HPDE6-E6E7 (cell line): ENCODE results near the gene EZR.
A peak's percentile ranks its signal among the peaks of the same experiment; 100 is the strongest.

Experiments
- DNase-seq: peaks from one replicate; pipeline ENCODE4 v3.0.0; 2011; ENCODE audit warnings: missing footprints; ENCODE audit errors: extremely low spot score

Gene EZR

DNA sequence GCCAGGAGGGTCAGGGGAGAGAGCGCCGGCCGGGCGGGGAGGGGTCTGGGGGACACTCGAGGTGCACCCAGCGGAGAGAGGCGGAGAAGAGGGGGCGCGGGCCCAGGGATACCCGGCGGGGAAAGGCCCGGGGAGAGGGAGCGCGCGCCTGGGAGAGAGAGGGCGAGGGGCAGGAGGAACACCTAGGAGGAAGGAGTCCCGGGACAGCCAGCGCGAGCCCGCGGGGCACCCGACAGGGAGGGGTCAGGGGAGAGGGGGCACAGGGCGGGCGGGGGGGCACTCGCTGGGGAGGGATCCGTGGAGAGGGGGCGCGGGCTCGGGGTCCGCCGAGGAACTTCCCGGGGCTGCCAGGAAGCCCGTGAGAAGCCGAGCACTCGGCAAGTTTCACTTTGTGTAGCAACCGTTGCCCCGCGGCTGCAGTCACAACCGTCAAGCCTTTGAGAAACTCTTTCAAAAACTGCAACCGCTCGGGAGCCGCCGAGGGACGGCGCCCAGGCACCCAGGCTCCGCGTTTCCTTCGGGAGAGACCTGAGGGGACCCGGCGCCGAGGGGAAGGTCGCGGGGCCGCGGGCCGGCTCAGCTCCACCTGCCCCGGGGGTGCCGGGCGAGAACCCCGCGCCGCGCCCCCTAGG is 471 bp downstream of the EZR start:
- DNase-seq: no peak

DNA sequence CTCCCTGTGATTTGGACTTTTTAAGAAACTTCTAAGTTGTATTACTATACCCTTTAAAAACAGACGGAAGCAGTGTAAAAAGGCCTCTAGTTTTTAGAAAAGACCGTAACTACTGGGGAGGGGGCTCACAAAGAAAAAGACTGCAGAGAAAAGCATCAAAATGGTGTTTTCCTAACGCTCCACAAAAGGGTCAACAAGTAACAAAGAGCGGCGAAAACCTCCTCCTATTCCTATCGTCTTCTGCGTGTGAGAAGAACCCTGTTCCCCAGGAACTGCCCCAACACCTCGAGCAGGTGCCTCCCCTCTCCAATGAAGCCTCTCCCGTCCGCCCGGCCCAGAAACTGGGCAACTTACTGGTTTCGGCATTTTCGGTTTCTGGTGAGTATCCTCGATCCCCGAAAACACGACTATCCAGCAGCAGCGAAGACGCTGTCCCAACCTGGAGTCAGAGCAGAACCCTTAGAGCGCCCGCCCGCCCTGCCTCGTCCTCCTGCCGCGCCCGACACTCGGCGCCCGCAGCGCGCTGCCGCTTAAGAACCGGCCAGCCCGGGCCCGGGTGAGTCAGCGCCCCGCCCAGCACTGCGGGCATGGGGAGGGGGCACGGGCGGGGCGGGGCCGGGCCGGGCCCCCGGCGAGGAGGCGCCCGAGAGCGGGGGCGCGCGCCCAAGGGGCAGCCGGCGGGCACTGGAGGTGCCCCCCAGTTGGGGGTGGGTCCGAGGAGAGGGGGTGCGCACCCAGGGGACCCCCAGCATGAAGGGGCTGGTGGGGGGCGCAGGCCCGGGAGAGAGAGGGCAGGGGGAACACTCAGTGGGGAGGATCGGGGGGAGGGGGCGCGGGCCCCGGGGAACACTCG is 1.2 kb downstream of the EZR start:
- peak; percentile 66 for DNase-seq

DNA sequence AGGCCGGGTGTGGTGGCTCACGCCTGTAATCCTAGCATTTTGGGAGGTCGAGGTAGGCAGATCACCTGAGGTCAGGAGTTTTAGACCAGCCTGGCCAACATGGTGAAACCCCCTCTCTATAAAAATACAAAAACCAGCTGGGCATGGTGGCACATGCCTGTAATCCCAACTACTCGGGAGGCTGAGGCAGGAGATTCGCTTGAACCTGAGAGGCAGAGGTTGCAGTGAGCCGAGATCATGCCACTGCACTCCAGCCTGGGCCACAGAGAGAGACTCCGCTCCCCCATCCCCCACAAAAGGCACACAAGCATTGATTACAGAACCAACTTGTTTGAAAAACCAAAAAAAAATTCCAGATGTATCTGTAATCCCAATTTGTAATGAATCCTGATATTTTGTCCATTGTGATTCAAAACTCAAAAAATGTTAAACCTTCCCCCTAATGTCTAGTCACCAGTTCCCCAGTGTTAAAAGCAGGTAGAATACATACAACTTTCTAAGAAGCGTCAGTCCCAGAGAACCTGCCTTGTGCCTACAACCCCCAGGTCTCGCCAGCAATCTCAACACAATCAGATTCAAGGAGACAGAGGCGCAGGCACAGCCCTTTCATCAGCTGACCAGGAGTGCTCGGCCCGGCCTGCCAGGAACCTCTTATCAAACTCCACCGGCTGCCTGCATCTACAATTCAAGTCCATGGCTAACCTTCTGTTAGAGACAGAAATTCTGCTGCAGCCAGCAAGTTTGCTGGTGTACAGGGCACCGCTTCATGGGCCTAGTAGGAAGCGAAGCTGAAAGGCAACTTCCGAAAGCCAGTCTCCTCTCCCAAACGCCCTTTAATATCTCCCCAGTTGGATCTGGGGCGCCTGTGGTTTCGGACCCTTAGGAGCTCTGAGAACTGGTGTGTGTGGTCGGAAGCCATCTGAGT is 2.1 kb downstream of the EZR start:
- DNase-seq: no peak

GRCh38 chr6:158816329-158816728 is 2.8 kb downstream of the EZR start:
- no peak for DNase-seq

GRCh38 chr6:158815907-158816306 is 3.3 kb downstream of the EZR start:
- no peak for DNase-seq

GRCh38 chr6:158815379-158815724 is 3.8 kb downstream of the EZR start:
- no peak for DNase-seq

DNA sequence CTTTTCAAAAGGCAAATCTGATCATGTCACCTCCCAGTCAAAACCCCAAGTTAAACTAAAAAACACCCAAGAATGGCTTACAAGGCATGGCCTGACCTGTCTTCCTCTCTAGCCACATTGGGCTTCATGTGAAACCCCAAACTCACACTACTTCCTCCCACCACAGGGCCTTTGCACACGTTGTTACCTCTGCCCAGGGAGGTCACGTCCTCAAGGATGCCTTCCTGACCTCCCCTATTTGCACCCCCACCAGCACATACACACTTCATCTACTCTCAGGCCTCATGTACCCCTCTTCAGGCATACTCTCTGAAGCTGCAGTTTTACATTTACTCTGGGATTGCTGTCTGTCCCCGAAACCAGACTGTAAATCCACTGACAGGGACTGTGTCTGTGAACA is 6.1 kb downstream of the EZR start:
- no peak for DNase-seq

- DNase-seq: no peak
Observed at GRCh38 chr6:158812611-158813010, 6.6 kb downstream of the EZR start.

DNA sequence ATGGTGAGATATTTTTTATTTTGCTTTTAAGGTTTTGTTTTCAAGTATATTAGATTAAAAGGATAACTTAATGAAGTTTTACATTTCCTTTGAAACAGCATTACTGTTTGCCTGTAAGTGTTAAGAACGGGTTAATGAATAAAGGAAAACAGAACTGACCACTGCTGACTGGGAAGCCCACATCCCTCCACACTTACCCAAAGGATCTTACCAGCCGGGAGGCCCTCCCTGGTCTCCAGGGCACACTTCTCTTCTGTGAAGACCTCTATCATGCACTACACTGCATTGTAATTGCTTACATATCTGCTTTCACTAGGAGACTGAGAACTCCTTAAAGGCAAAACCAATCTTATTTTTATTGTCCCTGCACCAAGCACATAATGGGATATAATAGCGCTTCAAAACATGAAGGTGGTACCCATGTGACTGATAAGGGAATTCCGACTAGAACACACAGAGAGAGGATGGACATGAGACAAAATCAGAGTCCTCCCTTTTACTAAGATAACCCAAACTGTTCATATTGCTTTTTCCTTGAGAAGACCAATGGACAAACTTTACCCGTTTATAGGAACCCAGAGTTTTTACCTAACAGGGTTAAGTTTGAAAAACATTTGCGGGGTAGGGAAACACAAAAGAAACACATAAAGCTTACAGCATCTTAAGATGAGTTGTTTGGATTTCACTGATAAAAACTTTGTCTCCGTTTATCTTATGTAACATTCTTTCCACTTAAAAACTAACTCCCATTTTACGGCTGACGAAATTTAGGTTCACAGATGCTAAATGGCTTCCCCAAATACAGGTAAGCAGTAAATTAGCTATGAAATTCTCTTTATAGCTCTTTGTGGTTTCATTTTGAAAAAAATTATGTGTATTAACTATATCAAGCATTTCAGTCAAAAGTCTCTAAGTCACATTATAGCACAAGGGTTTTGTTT is 8.7 kb downstream of the EZR start:
- DNase-seq: no peak

- no peak for DNase-seq
Observed at GRCh38 chr6:158808941-158809678, 10.1 kb downstream of the EZR start.

GRCh38 chr6:158808442-158808833 is 10.7 kb downstream of the EZR start:
- DNase-seq: no peak

DNA sequence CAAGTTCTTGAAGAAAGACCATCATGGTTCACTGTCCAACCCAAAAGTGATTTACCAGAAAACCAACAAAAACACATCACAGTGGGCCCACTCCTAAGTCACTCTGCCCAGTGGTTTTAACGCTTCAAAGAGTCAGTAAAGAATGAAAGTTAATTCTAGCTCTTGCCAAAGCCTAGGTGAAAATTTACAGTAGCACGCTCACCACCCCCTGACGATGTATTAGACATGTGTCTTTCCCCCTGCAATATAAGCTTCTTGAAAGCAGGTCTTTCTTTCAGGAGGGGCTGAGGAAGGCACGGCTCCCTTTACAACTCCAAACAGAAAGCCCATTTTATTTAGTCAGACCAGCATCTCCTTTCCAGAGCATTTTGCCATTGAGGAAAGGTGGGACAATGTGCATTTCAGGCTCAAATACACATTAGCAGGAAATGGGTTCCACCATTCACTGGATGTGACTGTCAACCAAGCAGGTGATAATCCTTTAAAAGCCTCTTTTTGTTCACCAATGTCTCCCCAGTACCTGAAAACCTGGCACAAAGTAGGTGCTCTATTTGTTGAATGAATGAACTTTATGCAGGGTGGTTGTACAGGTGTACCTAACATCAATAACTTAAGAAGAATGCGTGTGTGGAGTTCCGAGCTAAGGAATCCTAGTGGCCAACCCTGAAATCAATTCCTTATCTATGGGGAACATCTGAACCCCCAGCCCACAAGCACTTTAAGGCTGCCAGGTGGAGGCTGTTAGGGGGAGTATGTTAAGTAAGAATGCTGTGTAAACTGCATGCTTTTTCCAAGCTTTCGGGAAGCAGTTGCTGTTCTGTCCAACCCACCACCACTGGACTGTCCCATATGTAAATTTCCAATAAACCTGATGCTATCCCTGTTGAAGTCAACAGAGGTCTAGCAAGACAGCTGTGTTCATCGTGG is 11.4 kb downstream of the EZR start:
- no peak for DNase-seq

GRCh38 chr6:158805698-158806377 is 13.3 kb downstream of the EZR start:
- DNase-seq: no peak

- no peak for DNase-seq
Observed at GRCh38 chr6:158804207-158804606, 15.0 kb downstream of the EZR start.

- no peak for DNase-seq
Observed at GRCh38 chr6:158803733-158804143, 15.4 kb downstream of the EZR start.

- DNase-seq: no peak
Observed at GRCh38 chr6:158801655-158802294, 17.4 kb downstream of the EZR start.

DNA sequence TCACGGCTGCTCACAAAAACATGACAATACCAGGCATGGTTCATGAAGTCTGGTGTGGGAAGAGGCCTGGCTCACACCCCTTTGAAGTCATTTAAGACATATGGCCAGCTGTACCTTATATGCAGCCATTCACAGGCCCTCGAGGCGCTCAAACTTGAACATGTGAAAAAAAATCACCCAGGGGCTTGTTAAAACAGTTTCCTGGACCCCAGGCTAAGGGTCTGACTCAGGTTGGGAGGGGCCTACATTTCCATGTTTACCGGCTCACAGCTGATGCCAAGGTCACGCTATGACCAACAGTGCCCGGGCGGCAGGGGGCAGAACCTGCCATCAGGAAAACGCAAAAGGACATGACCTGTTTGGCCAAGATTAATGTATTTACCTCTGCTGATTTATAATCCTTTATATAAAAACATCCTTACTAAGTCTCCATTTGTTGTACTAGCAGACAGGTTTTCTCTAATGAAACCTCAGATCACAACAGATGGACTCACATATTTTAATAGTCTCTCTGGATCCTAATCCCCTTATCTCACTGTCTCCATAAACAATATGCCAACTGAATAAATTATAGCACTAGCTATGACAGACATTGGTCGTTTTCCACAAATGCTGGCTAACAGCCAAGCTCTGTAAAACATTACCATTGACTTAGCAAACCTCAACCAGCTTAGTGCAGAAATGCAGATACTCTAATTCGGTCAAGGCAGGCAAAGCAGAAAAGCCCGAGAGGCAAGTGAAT is 19.9 kb downstream of the EZR start:
- DNase-seq: no peak

DNA sequence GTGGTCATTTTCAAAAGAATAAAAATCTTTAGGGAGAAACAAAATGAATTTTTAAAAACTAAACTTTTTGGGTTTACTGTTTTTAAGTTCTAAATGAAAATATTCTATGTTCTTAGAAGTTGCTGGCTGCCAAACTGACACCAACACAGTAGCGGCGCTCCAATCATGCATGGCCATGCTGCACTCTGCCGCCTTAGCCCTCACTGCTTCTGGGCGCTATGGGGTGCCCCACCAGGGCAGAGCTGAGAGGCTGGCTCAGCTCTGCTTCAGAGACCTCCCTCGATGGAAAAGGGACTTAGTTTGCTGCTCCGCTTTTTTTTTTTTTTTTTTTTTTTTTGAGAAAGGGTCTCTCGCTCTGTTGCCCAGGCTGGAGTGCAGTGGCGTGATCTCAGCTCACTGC is 20.9 kb downstream of the EZR start:
- no peak for DNase-seq
